Body of pancreas (tissue), 4 donors: ENCODE results near the gene COL6A1.

Experiments used
- POLR2A ChIP-seq, 3 donors: fragments of 450-650 bp; IDR thresholded peaks; one replicate each; pipeline ENCODE4 v1.6.1; 2016; ENCODE audit warnings: antibody characterized with exemption in 3 of 3, mild to moderate bottlenecking in 2 of 3
- TF ChIP-seq, protein P1 (sequence below), 7 experiments: fragments of 450-650 bp in 4 of 7; fragments of 200-600 bp in 3 of 7; sonication (generic) in 3 of 7; IDR thresholded peaks; one replicate each; pipeline ENCODE4 v1.5.1; 2016 to 2019; ENCODE audit warnings: antibody characterized with exemption in 7 of 7

DNA sequence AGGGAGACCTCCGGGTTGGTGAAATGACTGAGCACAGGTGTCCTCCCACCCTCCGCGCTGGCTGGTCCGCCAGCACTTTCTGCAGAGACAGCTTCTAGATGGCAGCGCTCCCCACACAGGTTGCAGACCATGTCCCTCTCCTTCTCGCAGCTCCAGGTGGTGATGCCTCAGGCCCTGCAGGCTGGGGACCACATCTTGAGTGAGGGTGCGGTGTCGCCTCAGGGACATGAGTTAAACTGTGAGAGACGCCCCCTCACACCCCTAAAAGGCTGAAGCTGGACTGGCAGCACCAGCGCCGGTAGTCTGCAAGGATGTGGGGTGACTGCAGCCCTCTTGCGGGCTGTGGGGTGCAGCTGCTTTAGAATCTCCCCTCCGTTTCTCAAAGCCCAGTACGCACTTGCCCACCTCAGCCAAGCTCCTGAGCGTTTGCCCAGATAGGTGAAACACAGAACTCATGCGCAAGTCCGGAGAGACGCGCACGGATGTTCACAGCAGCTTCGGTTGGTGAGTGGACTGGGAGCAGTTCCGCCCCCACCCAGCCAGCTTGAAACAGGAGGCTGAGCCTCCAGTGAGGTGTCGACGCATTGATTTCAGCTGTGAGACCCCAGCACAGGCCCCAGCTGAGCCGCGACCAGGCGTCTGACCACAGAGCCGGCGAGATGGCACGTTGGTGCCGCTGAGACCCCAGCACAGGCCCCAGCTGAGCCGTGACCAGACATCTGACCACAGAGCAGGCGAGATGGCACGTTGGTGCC, 28.6 kb downstream of the COL6A1 start:
- no peak for TF ChIP-seq POLR2A (IDR thresholded peaks at IDR 0.05)
- TF ChIP-seq, protein P1, sequence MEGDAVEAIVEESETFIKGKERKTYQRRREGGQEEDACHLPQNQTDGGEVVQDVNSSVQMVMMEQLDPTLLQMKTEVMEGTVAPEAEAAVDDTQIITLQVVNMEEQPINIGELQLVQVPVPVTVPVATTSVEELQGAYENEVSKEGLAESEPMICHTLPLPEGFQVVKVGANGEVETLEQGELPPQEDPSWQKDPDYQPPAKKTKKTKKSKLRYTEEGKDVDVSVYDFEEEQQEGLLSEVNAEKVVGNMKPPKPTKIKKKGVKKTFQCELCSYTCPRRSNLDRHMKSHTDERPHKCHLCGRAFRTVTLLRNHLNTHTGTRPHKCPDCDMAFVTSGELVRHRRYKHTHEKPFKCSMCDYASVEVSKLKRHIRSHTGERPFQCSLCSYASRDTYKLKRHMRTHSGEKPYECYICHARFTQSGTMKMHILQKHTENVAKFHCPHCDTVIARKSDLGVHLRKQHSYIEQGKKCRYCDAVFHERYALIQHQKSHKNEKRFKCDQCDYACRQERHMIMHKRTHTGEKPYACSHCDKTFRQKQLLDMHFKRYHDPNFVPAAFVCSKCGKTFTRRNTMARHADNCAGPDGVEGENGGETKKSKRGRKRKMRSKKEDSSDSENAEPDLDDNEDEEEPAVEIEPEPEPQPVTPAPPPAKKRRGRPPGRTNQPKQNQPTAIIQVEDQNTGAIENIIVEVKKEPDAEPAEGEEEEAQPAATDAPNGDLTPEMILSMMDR (IDR thresholded peaks at IDR 0.05): no peak
